ENCODE data around the gene MTFR1L. TPM values are rescaled to one million over a fixed set of nuclear protein-coding genes. Genes with fewer than 3 reads are reported as not detected.
"Not testable (repeated sequence)": the region's sequence is repeated elsewhere in the genome, so short reads cannot be mapped to it uniquely, and the experiment has no call there.

MTFR1L gene
- total RNA-seq, 1 experiment from 2014 or later = 24.3 TPM

GRCh38 chr1:25832336-25833037 is 12.7 kb downstream of the MTFR1L start:
- H3K27me3 ChIP-seq = no peaks in the 10 kb centered on the region
- no peak overlapping the region for H3K4me3 ChIP-seq
- no peak for DNase-seq
- peaks cover 74% of the 10 kb centered on the region for H3K36me3 ChIP-seq
- no peaks in the 10 kb centered on the region for H3K9me3 ChIP-seq

- H3K4me3 ChIP-seq = no peak overlapping the region
- H3K36me3 ChIP-seq = peaks cover 67% of the 10 kb centered on the region
- H3K9me3 ChIP-seq = no peaks in the 10 kb centered on the region
- no peak for DNase-seq
- H3K27me3 ChIP-seq = no peaks in the 10 kb centered on the region
Measured at GRCh38 chr1:25833158-25833557, 13.4 kb downstream of the MTFR1L start.

GRCh38 chr1:25834894-25835293 is 15.1 kb downstream of the MTFR1L start:
- H3K36me3 ChIP-seq = peaks cover 54% of the 10 kb centered on the region
- no peak overlapping the region for H3K4me3 ChIP-seq
- H3K9me3 ChIP-seq = no peaks in the 10 kb centered on the region
- no peaks in the 10 kb centered on the region for H3K27me3 ChIP-seq
- DNase-seq = no peak

GRCh38 chr1:25836695-25837094 is 16.9 kb downstream of the MTFR1L start:
- Histone ChIP-seq H3K9me3 (no peaks in the 10 kb centered on the region), H3K27me3 (no peaks in the 10 kb centered on the region), H3K36me3 (peaks cover 36% of the 10 kb centered on the region), H3K4me3 (no peak overlapping the region)
- peak; percentile 35 for DNase-seq

GRCh38 chr1:25837262-25837875 is 17.6 kb downstream of the MTFR1L start:
- Histone ChIP-seq H3K4me3 (no peak overlapping the region), H3K36me3 (peaks cover 31% of the 10 kb centered on the region), H3K27me3 (no peaks in the 10 kb centered on the region), H3K9me3 (no peaks in the 10 kb centered on the region)
- no peak for DNase-seq

- not testable (repeated sequence) for H3K27me3 ChIP-seq, DNase-seq, H3K4me3 ChIP-seq, H3K9me3 ChIP-seq
- peaks cover 12% of the 10 kb centered on the region for H3K36me3 ChIP-seq
Measured at GRCh38 chr1:25839808-25840207, 20.1 kb downstream of the MTFR1L start.

- H3K27me3 ChIP-seq = no peaks in the 10 kb centered on the region
- H3K36me3 ChIP-seq = no peaks in the 10 kb centered on the region; the same call in 1 of the 2 replicates
- DNase-seq = no peak
- H3K9me3 ChIP-seq = no peaks in the 10 kb centered on the region
- H3K4me3 ChIP-seq = no peak overlapping the region
Measured at GRCh38 chr1:25843483-25843882, 23.7 kb downstream of the MTFR1L start.

GRCh38 chr1:25844536-25845337 is 25.0 kb downstream of the MTFR1L start:
- H3K4me3 ChIP-seq = no peak overlapping the region
- H3K36me3 ChIP-seq = no peaks in the 10 kb centered on the region
- no peaks in the 10 kb centered on the region for H3K9me3 ChIP-seq
- DNase-seq = no peak
- H3K27me3 ChIP-seq = no peaks in the 10 kb centered on the region

GRCh38 chr1:25845664-25846063 is 25.9 kb downstream of the MTFR1L start:
- Histone ChIP-seq H3K9me3 (no peaks in the 10 kb centered on the region), H3K36me3 (no peaks in the 10 kb centered on the region; the same call in 1 of the 2 replicates), H3K27me3 (no peaks in the 10 kb centered on the region), H3K4me3 (no peak overlapping the region)
- no peak for DNase-seq

- H3K9me3 ChIP-seq = peaks cover 3% of the 10 kb centered on the region; the same call in 1 of the 2 replicates
- H3K4me3 ChIP-seq = no peak overlapping the region
- no peak for DNase-seq
- H3K27me3 ChIP-seq = no peaks in the 10 kb centered on the region
- no peaks in the 10 kb centered on the region; the same call in none of the 2 replicates for H3K36me3 ChIP-seq
Measured at GRCh38 chr1:25847929-25848328, 28.2 kb downstream of the MTFR1L start.

- Histone ChIP-seq H3K9me3 (peaks cover 3% of the 10 kb centered on the region; the same call in 1 of the 2 replicates), H3K4me3 (no peak overlapping the region), H3K27me3 (no peaks in the 10 kb centered on the region), H3K36me3 (no peaks in the 10 kb centered on the region; the same call in none of the 2 replicates)
- no peak for DNase-seq
Measured at GRCh38 chr1:25848531-25848930, 28.8 kb downstream of the MTFR1L start.

- Histone ChIP-seq H3K27me3 (no peaks in the 10 kb centered on the region), H3K9me3 (peaks cover 3% of the 10 kb centered on the region; the same call in 1 of the 2 replicates), H3K36me3 (peaks cover 2% of the 10 kb centered on the region), H3K4me3 (no peak overlapping the region)
- no peak for DNase-seq
Measured at GRCh38 chr1:25854554-25854953, 34.8 kb downstream of the MTFR1L start.

GRCh38 chr1:25856856-25857255 is 37.1 kb downstream of the MTFR1L start:
- H3K27me3 ChIP-seq = no peaks in the 10 kb centered on the region
- H3K9me3 ChIP-seq = no peaks in the 10 kb centered on the region; the same call in 1 of the 2 replicates
- H3K4me3 ChIP-seq = no peak overlapping the region
- H3K36me3 ChIP-seq = peaks cover 2% of the 10 kb centered on the region; the same call in 1 of the 2 replicates
- DNase-seq = no peak

- H3K4me3 ChIP-seq = peak overlapping the region; percentile 85
- no peak for DNase-seq
- H3K9me3 ChIP-seq = no peaks in the 10 kb centered on the region; the same call in 1 of the 2 replicates
- peaks cover 2% of the 10 kb centered on the region; the same call in 1 of the 2 replicates for H3K36me3 ChIP-seq
- no peaks in the 10 kb centered on the region for H3K27me3 ChIP-seq
Measured at GRCh38 chr1:25858494-25858893, 38.7 kb downstream of the MTFR1L start.

GRCh38 chr1:25858906-25859789 is 39.4 kb downstream of the MTFR1L start, which contains the start of gene AUNIP:
Gene AUNIP, minus strand, starts transcription at chr1:25859457. Its CDS starts 100 bp downstream, at chr1:25859357.
- H3K36me3 ChIP-seq = peaks cover 1% of the 10 kb centered on the region; the same call in 1 of the 2 replicates
- H3K27me3 ChIP-seq = no peaks in the 10 kb centered on the region
- DNase-seq = peak; percentile 86
- H3K9me3 ChIP-seq = no peaks in the 10 kb centered on the region; the same call in 1 of the 2 replicates
- H3K4me3 ChIP-seq = peak within 1 kb of the TSS; percentile 85
